G401 (cell line): ENCODE measurements around the gene ADGRD1. TPM values are rescaled to one million over a fixed set of nuclear protein-coding genes. Genes with fewer than 3 reads are reported as not detected.

Source experiments
- DNase-seq: peaks from one replicate; pipeline ENCODE4 v3.0.0-alpha.2; 2015; ENCODE audit warnings: low spot score
- in situ Hi-C: cut with HindIII; loops from 2 replicates; pipeline ENCODE4 v1.10.0; 2016; ENCODE audit warnings: low sequenced_read_pairs, mixed read lengths
- total RNA-seq: library from RNA; depleted of rRNA; stranded (reverse); fragments of >200 nt; shearing (Covaris generic); gene quantifications from 2 replicates; pipeline ENCODE4 v1.2.3, GENCODE V29; 2014

The ADGRD1 gene
- total RNA-seq, 1 experiment from 2014 or later = 0.51 TPM

DNA sequence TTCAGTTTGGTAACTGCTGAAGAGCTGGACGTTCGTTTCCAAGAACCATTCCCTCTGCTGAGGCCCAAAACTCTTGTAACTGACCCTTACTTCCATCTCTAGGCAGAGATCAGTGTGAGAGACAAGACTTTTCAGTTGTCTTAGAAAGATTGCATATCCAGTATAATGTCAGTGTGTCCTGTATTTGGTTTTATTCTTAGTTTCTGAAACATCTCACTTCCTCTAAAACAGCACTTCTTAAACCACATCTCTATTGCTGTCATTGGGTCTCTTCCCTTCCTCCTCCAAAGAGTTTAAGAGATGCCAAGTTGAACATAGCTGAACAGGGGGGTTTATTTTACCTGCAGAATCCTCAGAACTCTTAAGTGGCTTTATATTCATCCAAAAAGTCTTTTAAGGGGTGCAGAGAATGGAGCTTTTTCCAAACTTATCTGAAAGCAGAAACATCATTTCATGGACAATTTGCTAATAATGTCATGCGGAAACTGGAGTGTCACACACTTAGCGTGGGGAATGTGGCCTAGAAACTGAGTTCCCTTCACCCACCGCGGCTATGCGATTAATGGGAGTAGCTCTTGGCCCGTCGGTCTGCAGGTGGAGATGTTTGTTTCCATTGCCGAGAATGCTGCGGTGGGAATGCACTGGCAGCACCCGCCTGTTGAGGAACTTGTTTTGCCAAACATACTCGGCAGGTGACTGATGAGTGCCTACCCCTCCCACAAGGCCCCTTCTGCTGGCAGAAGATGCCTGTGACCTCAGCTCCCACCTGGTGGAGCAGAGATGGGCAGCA, 148.2 kb downstream of the ADGRD1 start:
- DNase-seq = no peak
- in situ Hi-C loops = no loop called here

DNA sequence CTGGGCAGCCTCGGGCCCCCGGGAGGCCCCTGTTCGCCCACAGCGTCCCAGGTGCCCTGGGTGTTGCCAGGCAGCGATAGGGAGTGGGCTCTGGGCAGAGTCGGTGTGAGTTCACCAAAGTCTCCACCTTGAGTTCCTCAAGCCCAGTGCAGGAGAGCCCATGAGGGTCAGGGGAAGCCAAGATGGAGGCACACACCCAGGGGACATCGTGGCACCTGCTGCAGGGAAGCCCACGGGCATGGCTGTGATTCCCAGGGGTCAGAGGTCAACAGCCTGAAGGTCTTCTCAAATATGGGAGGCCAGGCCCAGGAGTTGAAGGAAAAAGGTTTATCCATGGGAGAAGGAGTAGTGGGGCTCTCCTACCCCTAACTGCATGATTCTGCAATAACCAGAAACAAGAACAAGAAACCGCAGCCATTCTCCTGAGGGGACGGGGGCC, 148.8 kb downstream of the ADGRD1 start:
- in situ Hi-C loops = no loop called here
- no peak for DNase-seq

DNA sequence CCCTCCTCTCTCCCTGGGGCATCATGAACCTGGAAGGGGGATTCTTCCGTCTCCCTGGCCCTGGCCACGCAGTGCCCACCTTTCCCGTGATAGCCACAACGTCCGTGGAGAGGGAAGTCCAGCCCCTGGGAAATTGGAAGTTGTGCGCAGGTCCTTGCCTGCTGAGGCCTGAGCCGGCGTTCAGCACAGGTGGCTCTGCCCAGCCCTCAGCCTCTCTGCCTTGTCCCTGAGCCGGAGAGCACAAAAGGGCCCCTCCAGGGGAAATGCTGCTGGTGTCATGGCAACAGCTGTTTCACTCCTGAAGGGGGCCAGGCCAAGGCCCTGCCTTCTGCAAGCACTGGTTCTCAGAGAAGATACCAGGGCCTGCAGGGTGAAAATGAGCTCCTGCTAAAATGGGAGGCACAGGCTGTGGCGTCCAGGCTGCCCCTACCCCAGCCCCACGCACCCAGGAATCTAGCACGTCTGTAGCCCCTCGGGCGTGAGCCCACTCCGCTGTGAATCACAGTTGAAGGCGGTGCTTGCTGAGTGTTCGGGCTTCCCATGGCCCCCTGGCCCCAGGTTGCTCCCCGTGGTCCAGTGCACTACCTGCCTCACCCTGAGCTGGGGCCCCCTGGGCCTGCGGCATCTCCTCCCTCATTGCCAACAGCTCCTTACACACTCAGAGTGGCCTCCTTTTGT, 149.4 kb downstream of the ADGRD1 start:
- DNase-seq = no peak
- in situ Hi-C loops = no loop called here

DNA sequence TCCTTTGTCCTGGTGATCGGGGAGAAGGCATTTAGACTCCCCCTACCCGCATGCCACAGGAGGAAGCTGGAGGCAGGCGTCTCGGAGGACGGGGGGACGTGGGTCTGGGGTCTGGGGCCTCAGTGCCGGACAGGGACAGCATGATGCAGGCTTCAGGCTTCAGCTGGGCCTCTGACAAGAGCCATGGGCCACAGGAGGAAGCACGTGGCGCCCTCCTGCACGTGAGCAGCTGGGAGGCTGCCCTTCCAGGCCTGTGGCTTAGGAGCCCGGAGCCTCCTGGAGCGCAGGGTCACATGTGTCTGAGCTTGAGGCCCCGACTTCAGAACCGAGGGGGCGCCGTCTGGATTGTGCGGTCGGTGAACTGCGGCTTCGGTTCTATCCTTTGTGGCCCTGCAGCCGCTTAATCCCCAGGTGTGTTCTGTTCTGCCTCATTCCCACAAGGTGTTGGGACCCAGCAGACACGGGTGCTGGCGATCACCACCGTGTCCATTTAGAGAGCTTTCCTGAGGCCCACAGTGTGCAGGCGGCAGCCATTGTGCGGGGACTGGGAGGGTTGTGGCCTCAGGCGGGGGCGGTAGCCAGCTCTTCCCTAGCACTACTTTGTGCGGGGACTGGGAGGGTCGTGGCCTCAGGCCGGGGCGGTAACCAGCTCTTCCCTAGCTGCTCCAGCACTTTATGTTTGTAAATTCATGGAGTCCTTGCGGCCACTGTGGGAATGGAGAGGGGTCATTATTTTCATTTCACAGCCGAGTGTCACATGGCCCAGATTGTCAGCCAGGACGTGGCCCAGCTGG, 150.2 kb downstream of the ADGRD1 start:
- no peak for DNase-seq
- in situ Hi-C loops = no loop called here

DNA sequence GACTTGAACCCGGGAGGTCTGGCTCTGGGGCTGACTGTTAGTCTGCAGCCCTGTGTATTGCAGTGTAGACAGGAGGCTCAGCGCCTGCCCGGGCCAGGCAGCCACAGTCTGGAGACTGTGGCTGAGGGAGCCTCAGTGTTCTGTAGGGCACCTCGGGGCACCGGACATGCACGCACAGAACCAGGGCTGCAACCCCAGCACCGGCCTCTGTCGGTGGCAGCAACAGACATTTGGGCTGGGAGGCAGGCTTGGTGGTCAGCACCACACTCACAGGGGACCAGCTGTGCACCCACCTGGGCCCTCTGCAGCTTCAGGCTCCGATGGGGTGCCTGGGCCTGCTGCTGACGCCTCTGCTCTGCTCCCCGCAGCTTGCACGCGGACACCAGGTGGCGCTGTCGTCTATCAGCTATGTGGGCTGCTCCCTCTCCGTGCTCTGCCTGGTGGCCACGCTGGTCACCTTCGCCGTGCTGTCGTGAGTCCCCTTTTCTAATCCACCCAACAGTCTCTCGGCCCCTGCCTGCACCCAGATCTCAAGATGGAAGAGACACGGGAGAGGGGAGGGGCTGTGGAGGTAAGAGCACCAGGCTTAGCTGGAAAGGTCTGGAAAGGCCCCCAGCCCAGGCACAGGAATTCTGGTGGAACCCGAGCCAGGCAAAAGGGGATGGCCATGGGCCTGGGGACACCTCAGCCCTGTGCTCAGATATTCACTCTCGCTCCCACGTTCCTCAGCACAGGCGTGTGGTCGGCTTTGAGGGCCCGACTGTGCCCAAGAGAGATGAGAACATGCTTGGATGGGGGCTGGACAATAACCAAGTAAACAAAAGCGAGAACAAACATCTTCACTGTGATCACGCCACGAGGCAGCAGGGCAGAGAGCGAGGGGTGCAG, 151.0 kb downstream of the ADGRD1 start:
- in situ Hi-C loops = no loop called here
- peak; percentile 71 for DNase-seq

DNA sequence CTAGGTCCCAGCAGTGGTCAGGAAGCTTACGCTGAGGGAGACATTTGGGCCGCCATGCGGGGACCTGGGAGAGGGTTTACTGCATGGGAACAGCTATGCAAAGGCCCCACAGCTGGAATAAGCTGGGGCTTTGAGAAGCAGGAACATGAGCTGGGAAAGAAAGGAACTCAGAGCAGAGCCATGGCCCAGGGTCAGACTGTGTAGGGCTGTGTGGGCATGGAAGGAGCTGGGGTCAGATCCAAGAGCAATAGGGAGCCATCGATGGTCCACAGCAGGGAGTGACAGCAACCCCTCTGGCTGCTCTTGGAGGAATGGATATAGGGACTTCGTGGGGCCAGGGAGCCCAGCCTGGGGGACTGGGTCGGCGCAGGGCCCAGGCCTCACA, 151.6 kb downstream of the ADGRD1 start:
- in situ Hi-C loops = no loop called here
- no peak for DNase-seq

DNA sequence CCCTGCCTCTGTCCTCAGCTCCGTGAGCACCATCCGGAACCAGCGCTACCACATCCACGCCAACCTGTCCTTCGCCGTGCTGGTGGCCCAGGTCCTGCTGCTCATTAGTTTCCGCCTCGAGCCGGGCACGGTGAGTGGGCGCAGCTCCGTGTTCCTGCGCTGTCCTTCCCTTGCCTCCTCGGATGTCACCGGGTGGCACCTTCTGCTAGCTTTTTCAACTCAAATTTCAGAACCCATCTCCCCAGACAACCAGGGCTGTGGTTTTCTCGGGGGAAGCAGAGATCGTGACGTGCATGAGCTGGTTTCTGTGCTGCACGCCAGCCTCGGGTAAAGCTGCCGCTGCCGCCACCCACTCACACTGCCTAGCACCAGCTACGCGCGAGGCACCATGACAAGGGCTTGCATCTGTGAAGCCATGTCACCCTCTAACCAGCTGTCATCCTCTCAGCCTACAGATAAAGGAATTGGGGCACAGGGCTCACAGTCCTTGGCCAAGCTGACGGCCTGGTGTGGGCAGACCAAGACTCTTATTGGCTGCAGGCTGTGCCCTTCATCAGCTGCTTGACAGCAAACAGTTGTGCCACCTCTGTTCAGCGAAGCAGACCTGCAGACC, 152.1 kb downstream of the ADGRD1 start:
- in situ Hi-C loops = no loop called here
- no peak for DNase-seq

DNA sequence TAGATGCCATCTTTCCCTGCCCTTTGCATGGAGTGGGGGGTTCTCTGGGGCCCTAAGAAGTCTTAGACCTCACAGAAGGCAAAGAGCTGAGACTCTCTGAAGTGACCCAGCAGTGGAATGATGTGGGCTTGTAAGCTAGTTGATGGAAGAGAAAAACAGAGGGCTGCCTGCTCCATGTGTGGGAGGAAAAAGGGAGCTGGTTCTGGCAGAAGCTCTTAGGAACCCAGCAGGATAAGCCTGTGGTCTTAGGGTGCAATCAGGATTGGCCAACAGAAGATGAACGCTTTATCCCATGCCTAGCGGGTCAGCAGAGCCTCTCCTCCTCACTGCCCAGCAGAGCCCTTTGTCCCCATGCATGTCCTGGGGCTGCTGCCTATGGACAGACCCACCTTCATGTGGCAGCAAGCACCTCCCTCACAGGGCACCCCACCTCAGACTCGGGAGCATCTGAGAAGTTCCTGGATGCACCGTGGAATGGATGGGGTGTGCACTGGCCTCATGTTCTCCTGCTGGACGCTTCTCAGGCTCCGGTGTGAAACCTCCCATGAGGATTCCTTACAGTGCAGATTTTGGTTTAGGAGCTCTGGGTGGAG, 152.7 kb downstream of the ADGRD1 start:
- in situ Hi-C loops = no loop called here
- DNase-seq = no peak

DNA sequence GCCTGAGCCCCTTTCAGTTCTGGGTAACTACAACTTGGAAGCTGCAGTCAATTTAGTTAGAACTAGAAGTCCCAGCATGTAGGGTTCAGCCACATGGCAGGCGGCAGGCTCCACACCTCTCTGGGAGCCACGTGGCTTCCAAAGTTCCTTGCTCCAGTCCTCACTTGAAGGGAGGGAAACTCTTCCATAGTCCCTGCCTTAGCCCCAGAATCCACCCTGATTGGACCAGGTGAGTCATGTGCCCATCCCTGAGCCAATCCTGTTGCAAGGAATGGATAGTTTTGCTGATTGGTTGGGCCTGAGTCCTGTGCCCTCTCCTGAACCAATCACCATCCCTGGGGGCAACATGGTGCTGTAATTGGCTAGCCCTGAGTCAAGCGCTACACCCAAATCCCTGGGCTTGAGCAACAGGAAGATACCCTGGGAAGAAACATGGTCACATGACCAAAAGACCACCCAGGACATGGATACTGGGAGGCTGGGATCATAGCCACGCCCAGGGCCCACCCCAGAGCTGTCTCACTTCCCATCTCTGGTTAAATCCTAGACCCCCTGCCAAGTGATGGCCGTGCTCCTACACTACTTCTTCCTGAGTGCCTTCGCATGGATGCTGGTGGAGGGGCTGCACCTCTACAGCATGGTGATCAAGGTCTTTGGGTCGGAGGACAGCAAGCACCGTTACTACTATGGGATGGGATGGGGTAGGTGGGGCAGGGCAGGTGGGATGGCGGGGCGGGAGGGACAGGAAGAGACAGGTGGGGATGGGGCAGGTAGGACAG, 154.7 kb downstream of the ADGRD1 start:
- in situ Hi-C loops = no loop called here
- no peak for DNase-seq

DNA sequence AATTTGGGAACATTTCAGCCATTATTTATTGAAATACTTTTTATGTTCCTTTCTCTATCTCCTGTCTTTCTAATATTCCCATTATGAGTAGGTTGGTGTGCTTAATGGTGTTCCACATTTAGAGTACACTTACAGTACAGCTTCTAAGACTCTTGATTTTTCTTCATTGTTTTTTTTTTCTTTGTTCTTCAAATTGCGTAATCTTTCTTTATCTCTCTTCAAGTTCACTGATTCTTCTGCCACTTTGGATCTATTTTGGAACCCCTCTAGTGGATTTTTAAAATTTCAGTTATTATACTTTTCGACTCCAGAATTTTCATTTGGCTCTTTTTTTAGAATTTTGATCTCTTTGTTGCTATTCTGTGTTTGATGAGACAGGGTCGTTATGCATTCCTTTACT, 157.7 kb downstream of the ADGRD1 start:
- in situ Hi-C loops = no loop called here
- DNase-seq = no peak

DNA sequence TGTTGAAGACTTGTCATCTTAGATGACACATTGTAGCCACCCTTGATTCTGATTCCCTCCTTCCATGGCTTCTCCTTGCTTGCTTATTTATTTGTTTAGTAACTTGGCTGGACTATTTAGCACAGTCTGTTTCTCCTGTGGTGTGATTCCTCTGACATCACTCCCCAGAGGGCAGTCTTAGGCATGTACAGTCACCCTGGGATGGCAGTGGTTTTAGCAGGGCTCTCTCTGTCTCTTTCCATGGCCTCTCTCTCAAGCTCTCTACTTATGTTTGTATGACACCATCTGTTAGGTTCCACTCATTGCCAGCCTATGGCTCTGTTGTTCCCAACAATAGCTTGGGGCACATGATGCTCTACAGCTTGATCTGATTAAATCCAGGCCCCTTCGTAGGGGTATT, 158.3 kb downstream of the ADGRD1 start:
- in situ Hi-C loops = no loop called here
- DNase-seq = no peak

DNA sequence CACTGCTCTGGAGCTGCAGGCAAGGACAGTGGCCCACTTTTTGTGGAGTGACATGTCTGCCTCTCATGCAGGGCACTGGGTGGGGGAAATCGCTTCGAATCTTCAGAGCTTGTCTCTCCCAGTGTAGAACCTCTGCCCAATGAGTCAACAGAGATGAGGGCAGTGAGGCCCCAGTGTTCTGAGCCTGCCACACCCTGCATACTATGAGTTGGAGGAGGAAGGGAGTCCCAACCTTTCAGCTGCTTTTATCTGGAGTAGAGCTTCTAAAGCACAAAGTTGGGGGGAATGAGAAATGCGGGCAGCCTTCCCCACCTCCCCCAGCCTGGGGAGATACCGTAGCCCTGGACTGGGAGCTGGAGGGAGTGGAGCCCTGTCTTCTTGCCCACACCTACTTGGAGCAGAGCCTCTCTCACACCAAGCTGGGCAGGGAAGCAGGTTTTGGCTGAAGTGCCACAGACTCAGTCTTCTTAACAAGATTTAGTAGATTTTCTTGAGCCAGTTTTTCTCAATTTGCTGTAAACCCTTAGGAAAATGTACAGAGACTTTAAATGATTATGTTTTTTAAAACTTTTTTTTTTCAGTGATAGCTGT, 159.1 kb downstream of the ADGRD1 start:
- in situ Hi-C loops = no loop called here
- no peak for DNase-seq

DNA sequence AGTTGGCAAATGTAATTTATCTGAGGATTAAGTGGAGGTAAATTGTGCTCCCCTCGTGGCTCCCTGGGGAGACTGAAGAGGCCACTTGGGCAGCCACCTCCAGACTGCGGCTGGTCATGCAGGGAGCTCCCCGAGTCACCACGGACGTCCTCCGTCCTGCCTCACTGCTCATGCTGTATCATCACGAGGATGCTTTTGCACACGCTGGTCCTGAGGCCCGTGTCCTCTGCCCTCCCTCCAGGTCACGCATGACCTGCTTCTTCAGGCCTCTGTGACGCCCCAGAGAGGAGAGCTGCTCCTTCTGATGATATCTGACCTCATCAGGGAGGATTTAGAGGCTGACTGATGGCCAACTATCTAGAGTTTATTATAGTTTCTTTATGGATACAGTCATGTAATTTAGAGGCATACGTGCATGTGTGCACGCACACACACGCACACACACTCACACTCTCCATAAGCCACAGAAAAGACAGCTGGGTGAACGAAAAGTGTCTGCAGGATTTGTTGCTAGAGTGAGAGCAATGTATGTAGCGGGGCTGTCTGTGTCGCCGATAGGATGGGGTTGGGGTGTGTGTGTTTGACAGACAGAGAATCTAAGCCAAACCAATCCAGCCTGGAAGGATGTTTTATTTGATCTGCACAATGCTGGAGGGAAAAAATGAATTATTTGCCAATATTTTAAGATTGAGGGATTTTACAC, 160.0 kb downstream of the ADGRD1 start:
- in situ Hi-C loops = no loop called here
- no peak for DNase-seq

DNA sequence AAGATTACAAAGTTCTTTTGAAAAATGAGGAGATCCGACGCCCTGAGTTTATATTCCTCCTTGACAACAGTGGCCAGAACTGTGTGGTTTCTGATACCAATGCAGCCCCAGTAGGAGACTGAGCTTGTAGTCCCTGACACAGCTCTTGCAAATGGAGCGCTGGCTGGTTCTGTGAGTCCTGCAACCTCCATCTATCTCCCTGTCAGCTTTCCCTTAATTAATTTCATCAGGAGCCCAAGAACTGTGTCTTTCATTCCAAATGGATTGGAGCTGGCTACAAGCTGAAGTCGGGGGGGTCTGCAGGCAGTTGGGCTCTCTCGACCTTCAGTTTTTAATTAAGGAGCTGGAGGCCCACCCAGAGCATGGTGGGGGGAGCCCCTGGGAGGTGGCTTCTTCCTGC, 160.6 kb downstream of the ADGRD1 start:
- in situ Hi-C loops = no loop called here
- no peak for DNase-seq

DNA sequence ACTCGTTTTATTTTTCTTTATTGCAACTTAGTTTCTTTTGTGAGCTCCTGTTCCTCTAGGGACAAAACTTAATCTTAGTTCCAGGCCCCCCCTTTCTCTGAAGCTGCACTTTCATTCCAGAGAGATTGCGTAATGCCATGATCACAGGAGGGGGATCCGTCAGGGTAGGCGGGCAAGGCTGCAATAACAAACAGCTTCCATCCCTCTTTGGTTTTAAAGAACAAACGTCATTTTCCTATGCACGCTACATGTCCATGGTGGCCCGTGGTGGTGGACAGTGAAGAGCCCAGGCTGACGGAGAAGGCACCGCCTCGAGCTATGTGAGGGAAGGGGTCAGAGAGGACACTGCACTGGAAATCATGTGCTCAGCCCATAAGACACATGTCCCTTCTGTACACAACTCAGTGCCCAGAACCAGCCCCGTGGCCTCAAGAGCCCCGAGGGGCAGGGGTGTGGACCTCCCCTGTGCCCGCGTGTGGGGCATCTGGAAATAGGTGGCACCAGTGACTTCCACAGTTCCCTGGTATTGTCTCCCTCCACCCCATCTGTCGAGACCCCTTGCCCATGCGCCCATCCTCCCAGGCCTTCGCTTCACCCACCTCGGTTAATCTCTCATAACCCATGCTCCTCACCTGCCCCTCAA, 161.4 kb downstream of the ADGRD1 start:
- in situ Hi-C loops = no loop called here
- no peak for DNase-seq

DNA sequence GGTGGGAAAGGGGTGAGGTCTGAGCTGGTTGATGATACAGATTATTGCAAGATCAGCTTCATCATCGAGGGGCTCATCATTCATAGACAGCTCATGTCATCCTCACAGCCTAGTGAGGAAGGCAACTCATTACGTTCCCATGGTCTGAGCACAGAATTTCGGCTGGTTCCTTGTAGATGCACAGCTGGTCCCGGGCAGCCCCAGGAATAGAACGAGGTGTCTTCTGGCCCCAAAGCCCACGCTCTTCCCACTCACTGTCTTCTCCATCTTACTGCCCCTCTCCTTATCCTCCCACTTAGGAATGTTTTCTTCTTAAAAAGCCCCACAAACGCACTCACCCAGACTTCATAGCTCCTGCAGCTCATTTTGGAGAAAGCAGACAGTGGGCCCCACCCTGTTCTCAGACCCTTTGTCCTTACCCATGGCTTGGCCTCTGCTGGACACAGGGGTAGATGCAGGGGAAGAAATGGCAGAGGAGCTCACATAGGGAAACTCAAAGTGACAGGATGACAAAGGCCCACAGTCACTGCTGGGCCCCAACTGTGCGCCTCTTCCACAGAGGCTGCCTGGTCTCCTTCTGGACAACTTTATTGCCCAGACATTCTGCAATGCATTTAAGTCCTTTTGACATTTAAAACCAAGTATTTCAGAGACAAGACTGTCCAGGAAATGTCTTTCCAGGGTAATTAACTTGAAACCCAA, 162.2 kb downstream of the ADGRD1 start:
- in situ Hi-C loops = no loop called here
- DNase-seq = no peak
